ENCODE results near the gene MYO5A.

MYO5A gene

DNA sequence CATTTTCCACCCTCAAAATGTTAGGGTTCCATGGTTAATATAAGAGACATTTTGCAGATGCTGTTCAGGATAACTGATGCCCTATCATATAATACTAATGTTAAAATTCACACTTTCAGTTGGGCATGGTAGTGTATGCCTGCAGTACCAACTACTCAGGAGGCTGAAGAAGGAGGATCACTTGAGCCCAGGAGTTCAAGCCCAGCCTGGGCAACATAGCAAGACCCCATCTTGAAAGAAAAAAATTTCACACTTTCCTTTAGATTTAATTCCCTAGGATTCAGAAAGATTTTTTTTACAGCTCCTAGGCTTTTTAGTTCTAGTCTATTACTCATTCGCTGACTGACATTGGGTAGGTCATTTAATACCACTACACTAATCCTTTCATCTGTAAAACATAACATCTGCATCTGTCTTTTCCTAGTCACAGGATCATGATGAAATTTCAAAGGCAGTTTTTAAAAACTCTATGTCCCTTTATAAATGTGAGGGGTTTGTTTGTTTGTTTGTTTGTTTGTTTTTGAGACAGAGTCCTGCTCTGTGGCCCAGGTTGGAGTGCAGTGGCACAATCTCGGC is 103.7 kb downstream of the MYO5A start:
- TF ChIP-seq, protein P1, sequence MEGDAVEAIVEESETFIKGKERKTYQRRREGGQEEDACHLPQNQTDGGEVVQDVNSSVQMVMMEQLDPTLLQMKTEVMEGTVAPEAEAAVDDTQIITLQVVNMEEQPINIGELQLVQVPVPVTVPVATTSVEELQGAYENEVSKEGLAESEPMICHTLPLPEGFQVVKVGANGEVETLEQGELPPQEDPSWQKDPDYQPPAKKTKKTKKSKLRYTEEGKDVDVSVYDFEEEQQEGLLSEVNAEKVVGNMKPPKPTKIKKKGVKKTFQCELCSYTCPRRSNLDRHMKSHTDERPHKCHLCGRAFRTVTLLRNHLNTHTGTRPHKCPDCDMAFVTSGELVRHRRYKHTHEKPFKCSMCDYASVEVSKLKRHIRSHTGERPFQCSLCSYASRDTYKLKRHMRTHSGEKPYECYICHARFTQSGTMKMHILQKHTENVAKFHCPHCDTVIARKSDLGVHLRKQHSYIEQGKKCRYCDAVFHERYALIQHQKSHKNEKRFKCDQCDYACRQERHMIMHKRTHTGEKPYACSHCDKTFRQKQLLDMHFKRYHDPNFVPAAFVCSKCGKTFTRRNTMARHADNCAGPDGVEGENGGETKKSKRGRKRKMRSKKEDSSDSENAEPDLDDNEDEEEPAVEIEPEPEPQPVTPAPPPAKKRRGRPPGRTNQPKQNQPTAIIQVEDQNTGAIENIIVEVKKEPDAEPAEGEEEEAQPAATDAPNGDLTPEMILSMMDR (IDR thresholded peaks at IDR 0.05; ENCODE audit: borderline replicate concordance, control extremely low read depth, extremely low read depth, insufficient read depth, missing control alignments): no peak
- in situ Hi-C loops (cut with MboI; ENCODE audit: low sequenced_read_pairs, unreplicated experiment): no loop called here
- DNase-seq (ENCODE audit: low spot score): no peak

- DNase-seq (ENCODE audit: low spot score): no peak
- in situ Hi-C loops (cut with MboI; ENCODE audit: low sequenced_read_pairs, unreplicated experiment): no loop called here
- TF ChIP-seq, protein P1 (IDR thresholded peaks at IDR 0.05; ENCODE audit: borderline replicate concordance, control extremely low read depth, extremely low read depth, insufficient read depth, missing control alignments): no peak
These were observed 104.8 kb downstream of the MYO5A start for GRCh38 chr15:52423852-52424251.

GRCh38 chr15:52422001-52422400 is 106.7 kb downstream of the MYO5A start:
- DNase-seq (ENCODE audit: low spot score): no peak

DNA sequence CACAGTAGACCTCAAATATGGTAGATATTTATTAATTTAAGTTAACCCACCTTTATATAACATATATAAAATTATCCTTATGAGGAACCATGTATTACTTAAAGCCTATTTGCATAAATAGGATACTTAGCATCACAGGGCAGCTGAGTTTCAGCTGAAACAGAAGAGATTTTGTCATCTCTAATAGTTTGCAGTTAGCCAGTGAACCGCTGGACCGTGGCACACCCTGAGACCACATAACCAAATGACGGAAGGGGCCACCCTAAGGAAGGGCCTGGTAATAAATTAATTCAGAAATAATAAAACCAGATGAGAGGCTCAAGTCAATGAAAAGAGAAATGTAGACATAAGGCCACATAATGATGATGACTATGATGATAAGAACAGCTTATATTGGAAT is 107.7 kb downstream of the MYO5A start:
- in situ Hi-C loops (cut with MboI; ENCODE audit: low sequenced_read_pairs, unreplicated experiment): no loop called here
- TF ChIP-seq, protein P1 (IDR thresholded peaks at IDR 0.05; ENCODE audit: borderline replicate concordance, control extremely low read depth, extremely low read depth, insufficient read depth, missing control alignments): no peak
- no peak for DNase-seq (ENCODE audit: low spot score)

More at GRCh38 chr15:52422001-52422400, 106.7 kb downstream of the MYO5A start:
- TF ChIP-seq, protein P1 (IDR thresholded peaks at IDR 0.05; ENCODE audit: borderline replicate concordance, control extremely low read depth, extremely low read depth, insufficient read depth, missing control alignments): no peak
- in situ Hi-C loops (cut with MboI; ENCODE audit: low sequenced_read_pairs, unreplicated experiment): no loop called here

DNA sequence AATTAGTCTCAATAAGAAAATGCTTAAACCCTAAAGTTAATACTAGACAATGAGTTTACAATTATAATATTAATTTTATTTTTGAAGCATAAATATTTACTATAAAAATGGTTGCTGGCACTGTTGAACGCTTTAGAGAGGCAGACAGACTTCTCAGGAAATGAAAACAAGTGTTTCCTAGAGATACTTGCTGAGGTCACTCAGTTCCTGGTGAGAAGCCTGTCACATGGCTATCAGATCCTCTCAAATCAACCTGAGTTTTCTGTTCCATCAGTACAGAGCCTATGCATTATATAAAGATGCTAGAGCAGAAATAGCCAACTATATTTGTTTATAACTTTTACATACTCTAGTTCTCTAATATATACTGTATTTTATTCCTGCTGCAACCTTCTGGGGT is 109.2 kb downstream of the MYO5A start:
- DNase-seq (ENCODE audit: low spot score): no peak
- in situ Hi-C loops (cut with MboI; ENCODE audit: low sequenced_read_pairs, unreplicated experiment): no loop called here
- TF ChIP-seq, protein P1 (IDR thresholded peaks at IDR 0.05; ENCODE audit: borderline replicate concordance, control extremely low read depth, extremely low read depth, insufficient read depth, missing control alignments): no peak

GRCh38 chr15:52417957-52418356 is 110.7 kb downstream of the MYO5A start:
- TF ChIP-seq, protein P1 (IDR thresholded peaks at IDR 0.05; ENCODE audit: borderline replicate concordance, control extremely low read depth, extremely low read depth, insufficient read depth, missing control alignments): no peak
- DNase-seq (ENCODE audit: low spot score): no peak
- in situ Hi-C loops (cut with MboI; ENCODE audit: low sequenced_read_pairs, unreplicated experiment): no loop called here
